Activated CD4-positive, alpha-beta memory T cell treated with anti-CD3 and anti-CD28 coated beads for 36 hours (primary cell): Measurements from ENCODE around the gene EFEMP2. TPM values are rescaled to one million over a fixed set of nuclear protein-coding genes. Genes with fewer than 3 reads are reported as not detected.

ENCODE experiments used
- CTCF ChIA-PET: fragments of 350-600 bp; sonication (Branson Sonifier 250); formaldehyde crosslinking; loops from one replicate; lab custom pipeline; 2021; ENCODE audit warnings: antibody characterized with exemption, inconsistent platforms; lab: Charles Lee
- POLR2A ChIA-PET: fragments of 350-600 bp; sonication (Branson Sonifier 250); formaldehyde crosslinking; loops from one replicate; lab custom pipeline; 2021; ENCODE audit warnings: antibody characterized with exemption; lab: Charles Lee
- DNase-seq: peaks from one replicate; pipeline ENCODE4 v3.0.0-alpha.2; 2020
- H3K27ac Mint-ChIP-seq: one replicate; pipeline ENCODE4 v1.8.0; 2021; ENCODE audit warnings: mixed read lengths
- H3K27me3 Mint-ChIP-seq: one replicate; pipeline ENCODE4 v1.8.0; 2021; ENCODE audit warnings: mixed read lengths
- H3K36me3 Mint-ChIP-seq: one replicate; pipeline ENCODE4 v1.8.0; 2021; ENCODE audit warnings: mixed read lengths
- H3K4me1 Mint-ChIP-seq: one replicate; pipeline ENCODE4 v1.8.0; 2021; ENCODE audit warnings: low read depth, mixed read lengths
- H3K4me3 Mint-ChIP-seq: one replicate; pipeline ENCODE4 v1.8.0; 2021; ENCODE audit warnings: mild to moderate bottlenecking, mixed read lengths
- H3K9me3 Mint-ChIP-seq: one replicate; pipeline ENCODE4 v1.8.0; 2021; ENCODE audit warnings: mixed read lengths
- intact Hi-C: fragments of 100-400 bp; cut with micrococcal nuclease; formaldehyde crosslinking; loops from one replicate; pipeline ENCODE4 v1.15.1; 2023
- total RNA-seq, 2 experiments: library from RNA; stranded (reverse); gene quantifications; one replicate each; pipeline ENCODE4 v1.2.3, GENCODE V29; 2021

Gene EFEMP2
- total RNA-seq, 2 experiments from 2014 or later, result 11.5 to 12.5 TPM

GRCh38 chr11:65900125-65900898 lies 27.7 kb upstream of the EFEMP2 start, which contains the start of gene FOSL1:
Gene FOSL1, minus strand, starts transcription at chr11:65900388. Its CDS starts 49 bp downstream, at chr11:65900339.
- H3K36me3 Mint-ChIP-seq, result peaks cover 19% of the 10 kb centered on the region
- H3K27me3 Mint-ChIP-seq, result peaks cover 4% of the 10 kb centered on the region
- ChIA-PET CTCF (interaction anchor here (0.6 to 10.6 kb wide), 5 partner anchors 12 to 94 kb away, joined by 3 to 192 read pairs (median 5); partner anchors contain the start of genes CCDC85B, FIBP and MUS81), POLR2A (interaction anchor here (0.6 to 5.0 kb wide), 7 partner anchors 8 to 102 kb away, joined by 3 to 98 read pairs (median 5); partner anchors contain the start of genes BANF1, C11orf68, CCDC85B and EIF1AD)
- H3K4me3 Mint-ChIP-seq, result peak within 1 kb of the TSS; percentile 75
- H3K9me3 Mint-ChIP-seq, result no peaks in the 10 kb centered on the region
- DNase-seq, result peak; percentile 97
- peak within 1 kb of the TSS; percentile 80 for H3K27ac Mint-ChIP-seq
- intact Hi-C loops, result loop anchor here (1.0 kb wide), 3 partner anchors 10 to 40 kb away; partner anchors contain the start of genes C11orf68, CCDC85B, DRAP1 and MUS81
- H3K4me1 Mint-ChIP-seq, result peaks cover 46% of the 10 kb centered on the region

GRCh38 chr11:65899356-65900124 lies 26.9 kb upstream of the EFEMP2 start:
- peak overlapping the region; percentile 75 for H3K4me3 Mint-ChIP-seq
- H3K27ac Mint-ChIP-seq, result peak overlapping the region; percentile 80
- ChIA-PET CTCF (interaction anchor here (0.6 to 10.6 kb wide), 2 partner anchors 11 to 95 kb away, joined by 3 to 192 read pairs; partner anchors contain the start of genes CCDC85B and FIBP), POLR2A (interaction anchor here (1.2 to 5.0 kb wide), 6 partner anchors 9 to 62 kb away, joined by 3 to 98 read pairs (median 12); partner anchors contain the start of genes C11orf68, CCDC85B, CFL1 and FIBP)
- intact Hi-C loops, result loop anchor here (1.0 kb wide), 3 partner anchors 9 to 39 kb away; partner anchors contain the start of genes C11orf68, CCDC85B, DRAP1 and MUS81
- H3K36me3 Mint-ChIP-seq, result peaks cover 22% of the 10 kb centered on the region
- DNase-seq, result peak; percentile 88
- H3K9me3 Mint-ChIP-seq, result no peaks in the 10 kb centered on the region
- H3K4me1 Mint-ChIP-seq, result peaks cover 48% of the 10 kb centered on the region
- H3K27me3 Mint-ChIP-seq, result peaks cover 4% of the 10 kb centered on the region

GRCh38 chr11:65898656-65899355 lies 26.2 kb upstream of the EFEMP2 start:
- Mint-ChIP-seq H3K27ac (peak overlapping the region; percentile 85), H3K4me3 (peak overlapping the region; percentile 80), H3K4me1 (peaks cover 54% of the 10 kb centered on the region), H3K36me3 (peaks cover 27% of the 10 kb centered on the region), H3K9me3 (no peaks in the 10 kb centered on the region), H3K27me3 (peaks cover 4% of the 10 kb centered on the region)
- intact Hi-C loops, result no loop called here
- CTCF ChIA-PET, result interaction anchor here (1.0 to 10.6 kb wide), 4 partner anchors 10 to 147 kb away, joined by 3 to 192 read pairs (median 3); partner anchors contain the start of genes CCDC85B, FIBP and MUS81
- DNase-seq, result no peak
- POLR2A ChIA-PET, result interaction anchor here (2.0 to 5.0 kb wide), 3 partner anchors 9 to 40 kb away, joined by 6 to 98 read pairs (median 17); partner anchors contain the start of genes CCDC85B, CFL1, FIBP and MUS81

- DNase-seq, result peak; percentile 36
- Mint-ChIP-seq H3K4me3 (peak overlapping the region; percentile 37), H3K9me3 (no peaks in the 10 kb centered on the region), H3K36me3 (peaks cover 36% of the 10 kb centered on the region), H3K4me1 (peaks cover 61% of the 10 kb centered on the region), H3K27me3 (peaks cover 2% of the 10 kb centered on the region), H3K27ac (peak overlapping the region; percentile 64)
- ChIA-PET CTCF (interaction anchor here (1.7 to 10.6 kb wide), 2 partner anchors 9 to 37 kb away, joined by 6 to 192 read pairs; partner anchors contain the start of genes CCDC85B, FIBP and MUS81), POLR2A (interaction anchor here (0.7 to 4.4 kb wide), 3 partner anchors 9 to 282 kb away, joined by 3 to 17 read pairs (median 3); partner anchors contain the start of genes CFL1, FIBP and MUS81)
- intact Hi-C loops, result no loop called here
Observed at GRCh38 chr11:65897020-65897471, 24.4 kb upstream of the EFEMP2 start.

GRCh38 chr11:65896034-65896999 lies 23.7 kb upstream of the EFEMP2 start:
- Mint-ChIP-seq H3K4me3 (no peak overlapping the region), H3K27me3 (no peaks in the 10 kb centered on the region), H3K36me3 (peaks cover 36% of the 10 kb centered on the region), H3K9me3 (no peaks in the 10 kb centered on the region), H3K4me1 (peaks cover 61% of the 10 kb centered on the region), H3K27ac (peak overlapping the region; percentile 64)
- intact Hi-C loops, result no loop called here
- ChIA-PET POLR2A (interaction anchor here (0.6 to 4.4 kb wide), 4 partner anchors 8 to 355 kb away, joined by 3 to 17 read pairs (median 3); partner anchors contain the start of genes CFL1, FIBP and MUS81), CTCF (interaction anchor here (1.7 to 10.6 kb wide), 2 partner anchors 8 to 36 kb away, joined by 6 to 192 read pairs; partner anchors contain the start of genes CCDC85B, FIBP and MUS81)
- peak; percentile 56 for DNase-seq

GRCh38 chr11:65895482-65895981 lies 22.9 kb upstream of the EFEMP2 start:
- DNase-seq, result no peak
- Mint-ChIP-seq H3K27ac (peak overlapping the region; percentile 64), H3K4me1 (peaks cover 56% of the 10 kb centered on the region), H3K36me3 (peaks cover 36% of the 10 kb centered on the region), H3K9me3 (no peaks in the 10 kb centered on the region), H3K27me3 (no peaks in the 10 kb centered on the region), H3K4me3 (no peak overlapping the region)
- intact Hi-C loops, result no loop called here
- CTCF ChIA-PET, result interaction anchor here (10.6 kb wide), 1 partner anchor 7 kb away, joined by 192 read pairs; the partner anchor contains the start of genes CCDC85B and FIBP
- POLR2A ChIA-PET, result interaction anchor here (0.6 to 4.4 kb wide), 2 partner anchors 36 to 354 kb away, joined by 3 to 17 read pairs; partner anchors contain the start of genes CFL1 and MUS81

- POLR2A ChIA-PET, result interaction anchor here (0.5 to 7.5 kb wide), 8 partner anchors 9 to 182 kb away, joined by 3 to 95 read pairs (median 3); partner anchors contain the start of genes C11orf68, CFL1, KAT5 and MUS81
Observed at GRCh38 chr11:65894034-65894591, 21.5 kb upstream of the EFEMP2 start.

GRCh38 chr11:65892661-65893317 lies 20.2 kb upstream of the EFEMP2 start:
- Mint-ChIP-seq H3K9me3 (no peaks in the 10 kb centered on the region), H3K27me3 (no peaks in the 10 kb centered on the region), H3K4me1 (peaks cover 65% of the 10 kb centered on the region), H3K27ac (peak overlapping the region; percentile 87), H3K4me3 (peak overlapping the region; percentile 65), H3K36me3 (peaks cover 34% of the 10 kb centered on the region)
- intact Hi-C loops, result loop anchor here (1.0 kb wide), 1 partner anchor 36 kb away; no protein-coding TSS in a partner anchor
- ChIA-PET CTCF (interaction anchor here (0.7 to 9.5 kb wide), 5 partner anchors 6 to 130 kb away, joined by 3 to 192 read pairs (median 3); partner anchors contain the start of genes FOSL1 and MUS81), POLR2A (interaction anchor here (1.3 to 7.5 kb wide), 4 partner anchors 7 to 34 kb away, joined by 3 to 98 read pairs (median 50); partner anchors contain the start of genes C11orf68, CFL1, FOSL1 and MUS81)
- DNase-seq, result no peak

More at GRCh38 chr11:65894034-65894591, 21.5 kb upstream of the EFEMP2 start:
- peaks cover 36% of the 10 kb centered on the region for H3K36me3 Mint-ChIP-seq
- intact Hi-C loops, result no loop called here
- peak overlapping the region; percentile 87 for H3K27ac Mint-ChIP-seq
- DNase-seq, result peak; percentile 55
- H3K4me3 Mint-ChIP-seq, result peak overlapping the region; percentile 65
- CTCF ChIA-PET, result interaction anchor here (1.2 to 10.6 kb wide), 3 partner anchors 6 to 128 kb away, joined by 3 to 192 read pairs (median 8); partner anchors contain the start of genes CCDC85B, FIBP and MUS81
- H3K9me3 Mint-ChIP-seq, result no peaks in the 10 kb centered on the region
- peaks cover 67% of the 10 kb centered on the region for H3K4me1 Mint-ChIP-seq
- H3K27me3 Mint-ChIP-seq, result no peaks in the 10 kb centered on the region
